Osteoblast (primary cell): Measurements from ENCODE around the gene CHCHD3. TPM values are rescaled to one million over a fixed set of nuclear protein-coding genes. Genes with fewer than 3 reads are reported as not detected.

Experiments
- DNase-seq: peaks from one replicate; pipeline ENCODE4 v3.0.0; 2011; ENCODE audit warnings: low spot score, mixed read lengths; ENCODE audit not compliant: insufficient read length; ENCODE audit errors: missing footprints
- H2AFZ ChIP-seq: 2 replicates; pipeline ENCODE4 v1.6.0; 2011; ENCODE audit warnings: mild to moderate bottlenecking, low read length
- H3K27ac ChIP-seq: 2 replicates; pipeline ENCODE4 v1.5.1; 2011; ENCODE audit warnings: mild to moderate bottlenecking, low read depth, low read length, moderate library complexity
- H3K27me3 ChIP-seq: 2 replicates; pipeline ENCODE4 v1.6.0; 2012; ENCODE audit warnings: mild to moderate bottlenecking, control low read depth, inconsistent platforms, low read length, moderate library complexity; ENCODE audit not compliant: insufficient read depth
- H3K36me3 ChIP-seq: 2 replicates; pipeline ENCODE4 v1.5.1; 2011; ENCODE audit warnings: mild to moderate bottlenecking, low read length, control low read depth, moderate library complexity; ENCODE audit not compliant: insufficient read depth
- H3K4me1 ChIP-seq: 2 replicates; pipeline ENCODE4 v1.5.1; 2011; ENCODE audit warnings: mild to moderate bottlenecking, low read length, control low read depth, moderate library complexity; ENCODE audit not compliant: insufficient read depth
- H3K4me2 ChIP-seq: 2 replicates; pipeline ENCODE4 v1.6.0; 2011; ENCODE audit warnings: mild to moderate bottlenecking, low read length; ENCODE audit not compliant: insufficient read depth
- H3K4me3 ChIP-seq: fragments of 200-600 bp; sonication (generic); 3 replicates; pipeline ENCODE4 v1.5.1; 2012; ENCODE audit warnings: mild to moderate bottlenecking, low read length, inconsistent platforms; ENCODE audit not compliant: insufficient read depth
- H3K79me2 ChIP-seq: 2 replicates; pipeline ENCODE4 v1.6.0; 2012; ENCODE audit warnings: mild to moderate bottlenecking, low read length, control low read depth, inconsistent platforms; ENCODE audit not compliant: insufficient read depth
- H3K9me3 ChIP-seq: 2 replicates; pipeline ENCODE4 v1.5.1; 2011; ENCODE audit warnings: low read depth, low read length, control low read depth
- H4K20me1 ChIP-seq: 2 replicates; pipeline ENCODE4 v1.6.0; 2012; ENCODE audit warnings: mild to moderate bottlenecking, low read length, control low read depth; ENCODE audit not compliant: insufficient read depth
- total RNA-seq: library from RNA; depleted of rRNA; stranded (reverse); fragments of >200 nt; gene quantifications from 2 replicates; pipeline ENCODE4 v1.2.3, GENCODE V29; 2012
- TF ChIP-seq, protein P1 (sequence below): IDR thresholded peaks from 2 replicates; pipeline ENCODE4 v1.5.1; 2011; ENCODE audit warnings: mild to moderate bottlenecking, low read depth, low read length, moderate library complexity; ENCODE audit errors: extremely low read depth

Gene CHCHD3
- total RNA-seq, 1 donor, result 89.8 TPM

DNA sequence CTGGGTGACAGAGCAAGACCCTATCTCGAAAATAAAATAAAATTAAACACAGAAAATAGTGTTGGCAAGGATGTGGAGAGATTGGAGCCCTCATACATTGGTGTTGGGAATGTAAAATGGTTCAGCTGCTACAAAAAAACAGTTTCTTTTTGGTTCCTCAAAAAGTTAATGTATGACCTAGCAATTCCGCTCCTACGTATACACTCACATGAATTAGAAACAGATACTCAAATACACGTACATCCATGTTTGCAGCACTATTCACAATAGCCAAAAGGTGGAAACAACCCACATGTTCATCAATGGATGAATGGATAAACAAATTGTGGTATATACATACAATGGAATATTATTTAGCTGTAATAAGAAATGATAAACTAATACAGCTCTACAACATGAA is 28.4 kb upstream of the CHCHD3 start:
- Histone ChIP-seq H3K4me1 (no peaks in the 10 kb centered on the region), H3K79me2 (no peaks in the 10 kb centered on the region), H3K4me2 (no peak overlapping the region), H3K9me3 (no peaks in the 10 kb centered on the region), H3K4me3 (no peak overlapping the region), H4K20me1 (no peaks in the 10 kb centered on the region), H3K36me3 (no peaks in the 10 kb centered on the region), H3K27ac (no peak overlapping the region), H3K27me3 (peaks cover 19% of the 10 kb centered on the region), H2AFZ (no peak overlapping the region)
- TF ChIP-seq, protein P1, sequence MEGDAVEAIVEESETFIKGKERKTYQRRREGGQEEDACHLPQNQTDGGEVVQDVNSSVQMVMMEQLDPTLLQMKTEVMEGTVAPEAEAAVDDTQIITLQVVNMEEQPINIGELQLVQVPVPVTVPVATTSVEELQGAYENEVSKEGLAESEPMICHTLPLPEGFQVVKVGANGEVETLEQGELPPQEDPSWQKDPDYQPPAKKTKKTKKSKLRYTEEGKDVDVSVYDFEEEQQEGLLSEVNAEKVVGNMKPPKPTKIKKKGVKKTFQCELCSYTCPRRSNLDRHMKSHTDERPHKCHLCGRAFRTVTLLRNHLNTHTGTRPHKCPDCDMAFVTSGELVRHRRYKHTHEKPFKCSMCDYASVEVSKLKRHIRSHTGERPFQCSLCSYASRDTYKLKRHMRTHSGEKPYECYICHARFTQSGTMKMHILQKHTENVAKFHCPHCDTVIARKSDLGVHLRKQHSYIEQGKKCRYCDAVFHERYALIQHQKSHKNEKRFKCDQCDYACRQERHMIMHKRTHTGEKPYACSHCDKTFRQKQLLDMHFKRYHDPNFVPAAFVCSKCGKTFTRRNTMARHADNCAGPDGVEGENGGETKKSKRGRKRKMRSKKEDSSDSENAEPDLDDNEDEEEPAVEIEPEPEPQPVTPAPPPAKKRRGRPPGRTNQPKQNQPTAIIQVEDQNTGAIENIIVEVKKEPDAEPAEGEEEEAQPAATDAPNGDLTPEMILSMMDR, result no peak
- no peak for DNase-seq

DNA sequence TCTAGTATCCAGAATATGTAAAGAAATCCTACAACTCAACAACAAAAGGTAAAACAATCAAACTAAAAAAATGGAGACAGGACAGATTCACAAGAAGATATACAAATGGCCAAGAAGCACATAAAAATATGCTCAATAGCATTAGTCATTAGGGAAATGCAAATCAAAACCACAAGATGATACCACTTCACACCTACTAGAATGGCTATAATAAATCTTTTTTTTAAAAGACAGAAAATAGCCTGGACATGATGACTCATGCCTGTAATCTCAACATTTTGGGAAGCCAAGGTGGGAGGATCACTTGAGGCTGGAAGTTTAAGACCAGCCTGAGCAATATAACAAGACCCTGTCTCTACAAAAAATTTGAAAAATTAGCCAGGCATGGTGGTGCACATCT is 27.9 kb upstream of the CHCHD3 start:
- Histone ChIP-seq H3K4me2 (no peak overlapping the region), H3K9me3 (no peaks in the 10 kb centered on the region), H3K4me3 (no peak overlapping the region), H3K27me3 (peaks cover 16% of the 10 kb centered on the region), H3K79me2 (no peaks in the 10 kb centered on the region), H3K4me1 (no peaks in the 10 kb centered on the region), H2AFZ (no peak overlapping the region), H4K20me1 (no peaks in the 10 kb centered on the region), H3K27ac (no peak overlapping the region), H3K36me3 (no peaks in the 10 kb centered on the region)
- DNase-seq, result no peak
- TF ChIP-seq, protein P1, result no peak

DNA sequence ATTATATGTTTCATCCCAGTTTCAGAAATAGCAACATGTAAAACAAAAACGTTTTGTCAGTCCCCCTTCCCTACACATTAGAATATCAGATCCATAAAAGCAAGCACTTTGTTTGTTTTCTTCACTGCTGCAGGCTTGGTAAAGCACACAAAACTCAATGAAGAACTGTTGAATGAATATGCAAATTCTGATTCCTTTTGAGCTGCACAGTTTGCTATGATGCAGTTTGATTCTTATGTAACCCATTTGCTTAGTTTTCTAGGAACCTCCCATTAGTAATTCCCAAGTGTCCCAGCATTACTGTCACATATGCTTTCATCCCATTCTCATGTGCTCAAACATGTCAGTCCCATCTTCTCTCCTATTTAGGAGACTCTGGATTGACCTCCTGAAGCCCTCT is 26.1 kb upstream of the CHCHD3 start:
- Histone ChIP-seq H3K79me2 (no peaks in the 10 kb centered on the region), H3K36me3 (no peaks in the 10 kb centered on the region), H4K20me1 (no peaks in the 10 kb centered on the region), H3K4me1 (no peaks in the 10 kb centered on the region), H3K9me3 (no peaks in the 10 kb centered on the region), H2AFZ (no peak overlapping the region), H3K4me3 (no peak overlapping the region), H3K4me2 (no peak overlapping the region), H3K27ac (no peak overlapping the region), H3K27me3 (peaks cover 7% of the 10 kb centered on the region)
- no peak for DNase-seq
- TF ChIP-seq, protein P1, result no peak

DNA sequence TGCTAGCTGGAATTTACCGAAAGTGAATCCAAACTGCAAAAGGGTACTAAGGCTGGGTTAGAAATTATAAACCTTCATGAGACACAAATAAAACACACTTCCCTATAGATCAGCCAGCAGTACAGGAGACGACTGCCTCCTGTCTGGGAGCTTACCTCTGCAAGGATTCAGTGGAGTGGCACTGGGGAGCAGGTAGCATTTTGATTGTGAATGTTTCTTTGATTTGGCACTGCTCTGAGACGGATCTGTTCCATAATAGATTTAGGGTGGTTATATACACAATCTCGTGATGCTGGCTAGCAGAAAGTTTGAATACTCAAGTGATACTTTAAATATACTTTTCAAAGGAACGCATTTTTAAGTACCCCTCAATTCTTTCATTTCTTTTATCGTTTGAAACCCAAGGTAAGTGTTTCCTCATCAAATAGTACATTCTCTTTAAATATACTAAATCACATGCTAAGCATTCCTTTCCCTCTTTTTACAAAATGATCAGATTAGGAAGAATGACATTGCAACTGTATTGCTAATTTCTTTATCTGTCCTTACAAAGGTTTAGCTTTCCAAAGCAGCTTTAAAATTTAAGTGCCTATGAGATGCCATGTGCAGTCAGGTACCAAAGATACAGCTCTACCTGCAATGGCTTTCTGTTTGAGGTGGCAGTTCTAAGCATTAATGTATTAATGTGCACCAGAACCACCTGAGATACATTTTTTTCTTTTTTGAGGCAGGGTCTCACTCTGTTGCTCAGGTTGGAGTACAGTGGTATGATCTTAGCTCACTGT is 20.6 kb upstream of the CHCHD3 start:
- Histone ChIP-seq H3K9me3 (no peaks in the 10 kb centered on the region), H4K20me1 (no peaks in the 10 kb centered on the region), H3K4me3 (no peak overlapping the region), H3K4me1 (no peaks in the 10 kb centered on the region), H3K27me3 (peaks cover 15% of the 10 kb centered on the region), H2AFZ (no peak overlapping the region), H3K27ac (no peak overlapping the region), H3K79me2 (no peaks in the 10 kb centered on the region), H3K36me3 (no peaks in the 10 kb centered on the region), H3K4me2 (no peak overlapping the region)
- no peak for DNase-seq
- TF ChIP-seq, protein P1, result no peak
